ENCODE measurements around the gene BRI3BP.
"Not testable (repeated sequence)": the region's sequence is repeated elsewhere in the genome, so short reads cannot be mapped to it uniquely, and the experiment has no call there.

BRI3BP gene

DNA sequence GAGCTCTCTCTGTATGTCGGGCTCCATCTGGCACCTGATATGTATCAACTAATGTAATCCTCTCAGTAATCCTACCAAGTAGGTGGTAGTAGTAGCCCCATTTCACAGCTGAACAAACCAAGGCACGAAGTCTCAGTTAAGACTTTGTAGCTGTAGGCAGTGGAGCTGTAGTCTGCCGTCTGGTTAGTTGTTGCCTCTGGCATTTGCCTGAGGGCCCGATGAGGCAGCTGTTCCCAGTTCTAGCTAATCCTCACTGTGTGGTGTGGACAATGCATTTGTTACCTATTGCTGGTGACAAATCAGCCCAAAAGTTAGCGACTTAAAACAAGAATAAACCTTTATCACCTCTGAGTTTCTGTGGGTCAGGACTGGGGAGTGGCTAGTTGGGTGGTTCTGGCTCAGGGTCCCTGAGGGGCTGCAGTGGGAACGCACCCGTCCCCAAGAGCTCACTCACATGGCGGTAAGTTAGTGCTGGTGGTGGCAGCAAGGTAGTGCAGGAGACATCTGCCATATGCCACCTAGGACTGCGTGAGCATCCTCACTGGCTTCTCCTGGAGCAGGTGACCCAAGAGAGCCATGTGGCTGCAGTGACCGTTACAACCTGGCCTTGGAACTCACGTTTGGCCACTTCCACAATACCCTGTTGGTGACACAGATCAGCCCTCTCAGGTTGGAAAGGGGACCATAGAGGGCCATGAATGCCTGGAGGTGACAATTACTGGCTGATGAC lies 77.4 kb downstream of the BRI3BP start:
- DNase-seq (ENCODE audit: low read depth in 1 of 2, low spot score in 1 of 2) = no peak
- Histone ChIP-seq H3K27ac (replicated peaks) (no peak overlapping the region), H3K4me3 (replicated peaks; ENCODE audit: insufficient read depth, low read length) (no peak overlapping the region), H3K27me3 (ENCODE audit: insufficient read depth, poor library complexity, severe bottlenecking) (no peaks in the 10 kb centered on the region)
- no peak for TF ChIP-seq GABPA (IDR thresholded peaks at IDR 0.05; ENCODE audit: low read depth)

DNA sequence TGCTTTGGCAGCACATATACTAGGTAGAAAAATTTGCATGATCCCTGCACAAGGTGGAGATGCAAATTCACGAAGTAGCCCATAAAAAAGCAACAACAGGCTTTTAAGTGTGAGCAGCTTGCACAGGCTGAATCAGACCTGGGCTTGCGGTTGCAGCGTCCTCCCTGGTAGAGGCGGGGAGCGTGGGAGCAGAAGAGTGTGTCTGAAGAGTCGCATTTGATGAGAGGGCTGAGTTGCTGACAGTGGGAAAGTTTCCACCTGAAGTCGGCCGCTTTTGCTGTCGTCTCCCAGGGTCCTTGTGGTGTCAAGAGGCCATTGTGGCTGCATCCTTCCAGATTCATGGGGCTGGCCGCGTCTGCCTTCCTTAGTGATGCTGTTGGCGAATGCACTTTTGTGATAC lies 78.0 kb downstream of the BRI3BP start:
- Histone ChIP-seq H3K27ac (replicated peaks) (no peak overlapping the region), H3K27me3 (ENCODE audit: insufficient read depth, poor library complexity, severe bottlenecking) (no peaks in the 10 kb centered on the region), H3K4me3 (replicated peaks; ENCODE audit: insufficient read depth, low read length) (no peak overlapping the region)
- TF ChIP-seq, protein P1, sequence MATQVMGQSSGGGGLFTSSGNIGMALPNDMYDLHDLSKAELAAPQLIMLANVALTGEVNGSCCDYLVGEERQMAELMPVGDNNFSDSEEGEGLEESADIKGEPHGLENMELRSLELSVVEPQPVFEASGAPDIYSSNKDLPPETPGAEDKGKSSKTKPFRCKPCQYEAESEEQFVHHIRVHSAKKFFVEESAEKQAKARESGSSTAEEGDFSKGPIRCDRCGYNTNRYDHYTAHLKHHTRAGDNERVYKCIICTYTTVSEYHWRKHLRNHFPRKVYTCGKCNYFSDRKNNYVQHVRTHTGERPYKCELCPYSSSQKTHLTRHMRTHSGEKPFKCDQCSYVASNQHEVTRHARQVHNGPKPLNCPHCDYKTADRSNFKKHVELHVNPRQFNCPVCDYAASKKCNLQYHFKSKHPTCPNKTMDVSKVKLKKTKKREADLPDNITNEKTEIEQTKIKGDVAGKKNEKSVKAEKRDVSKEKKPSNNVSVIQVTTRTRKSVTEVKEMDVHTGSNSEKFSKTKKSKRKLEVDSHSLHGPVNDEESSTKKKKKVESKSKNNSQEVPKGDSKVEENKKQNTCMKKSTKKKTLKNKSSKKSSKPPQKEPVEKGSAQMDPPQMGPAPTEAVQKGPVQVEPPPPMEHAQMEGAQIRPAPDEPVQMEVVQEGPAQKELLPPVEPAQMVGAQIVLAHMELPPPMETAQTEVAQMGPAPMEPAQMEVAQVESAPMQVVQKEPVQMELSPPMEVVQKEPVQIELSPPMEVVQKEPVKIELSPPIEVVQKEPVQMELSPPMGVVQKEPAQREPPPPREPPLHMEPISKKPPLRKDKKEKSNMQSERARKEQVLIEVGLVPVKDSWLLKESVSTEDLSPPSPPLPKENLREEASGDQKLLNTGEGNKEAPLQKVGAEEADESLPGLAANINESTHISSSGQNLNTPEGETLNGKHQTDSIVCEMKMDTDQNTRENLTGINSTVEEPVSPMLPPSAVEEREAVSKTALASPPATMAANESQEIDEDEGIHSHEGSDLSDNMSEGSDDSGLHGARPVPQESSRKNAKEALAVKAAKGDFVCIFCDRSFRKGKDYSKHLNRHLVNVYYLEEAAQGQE (IDR thresholded peaks at IDR 0.05; ENCODE audit: insufficient replicate concordance, low read depth) = no peak
- no peak for TF ChIP-seq POLR2AphosphoS5 (IDR thresholded peaks at IDR 0.05; ENCODE audit: low read depth)
- no peak for TF ChIP-seq SPI1 (IDR thresholded peaks at IDR 0.05; ENCODE audit: borderline replicate concordance, low read depth)
- TF ChIP-seq, protein P2, sequence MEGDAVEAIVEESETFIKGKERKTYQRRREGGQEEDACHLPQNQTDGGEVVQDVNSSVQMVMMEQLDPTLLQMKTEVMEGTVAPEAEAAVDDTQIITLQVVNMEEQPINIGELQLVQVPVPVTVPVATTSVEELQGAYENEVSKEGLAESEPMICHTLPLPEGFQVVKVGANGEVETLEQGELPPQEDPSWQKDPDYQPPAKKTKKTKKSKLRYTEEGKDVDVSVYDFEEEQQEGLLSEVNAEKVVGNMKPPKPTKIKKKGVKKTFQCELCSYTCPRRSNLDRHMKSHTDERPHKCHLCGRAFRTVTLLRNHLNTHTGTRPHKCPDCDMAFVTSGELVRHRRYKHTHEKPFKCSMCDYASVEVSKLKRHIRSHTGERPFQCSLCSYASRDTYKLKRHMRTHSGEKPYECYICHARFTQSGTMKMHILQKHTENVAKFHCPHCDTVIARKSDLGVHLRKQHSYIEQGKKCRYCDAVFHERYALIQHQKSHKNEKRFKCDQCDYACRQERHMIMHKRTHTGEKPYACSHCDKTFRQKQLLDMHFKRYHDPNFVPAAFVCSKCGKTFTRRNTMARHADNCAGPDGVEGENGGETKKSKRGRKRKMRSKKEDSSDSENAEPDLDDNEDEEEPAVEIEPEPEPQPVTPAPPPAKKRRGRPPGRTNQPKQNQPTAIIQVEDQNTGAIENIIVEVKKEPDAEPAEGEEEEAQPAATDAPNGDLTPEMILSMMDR (IDR thresholded peaks at IDR 0.05; ENCODE audit: insufficient read depth, low read length) = no peak
- TF ChIP-seq GABPA (IDR thresholded peaks at IDR 0.05; ENCODE audit: low read depth) = no peak
- DNase-seq (ENCODE audit: low read depth in 1 of 2, low spot score in 1 of 2) = no peak

DNA sequence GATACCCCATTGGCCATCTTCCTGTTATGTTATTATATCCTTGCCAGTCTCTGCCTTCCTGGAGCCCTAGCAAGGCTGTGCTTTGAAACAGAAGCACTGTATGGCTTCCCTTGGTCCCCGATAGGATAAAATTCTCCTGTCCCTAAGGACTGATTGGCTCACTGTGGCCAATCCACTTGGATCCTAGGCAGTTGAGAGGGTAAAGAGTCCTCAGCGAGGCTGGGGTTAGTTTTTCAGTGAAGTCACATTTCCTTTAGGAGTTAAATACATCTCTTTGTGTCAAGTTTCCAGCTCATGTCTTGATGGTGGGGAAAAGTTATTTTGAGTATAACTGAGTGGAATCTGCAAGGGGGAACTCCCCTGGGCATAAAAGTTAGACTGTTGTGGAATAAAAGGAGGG lies 79.1 kb downstream of the BRI3BP start:
- Histone ChIP-seq H3K27me3 (ENCODE audit: insufficient read depth, poor library complexity, severe bottlenecking) (no peaks in the 10 kb centered on the region), H3K27ac (replicated peaks) (no peak overlapping the region), H3K4me3 (replicated peaks; ENCODE audit: insufficient read depth, low read length) (no peak overlapping the region)
- no peak for DNase-seq (ENCODE audit: low read depth in 1 of 2, low spot score in 1 of 2)
- TF ChIP-seq SPI1 (IDR thresholded peaks at IDR 0.05; ENCODE audit: borderline replicate concordance, low read depth) (no peak), GABPA (IDR thresholded peaks at IDR 0.05; ENCODE audit: low read depth) (no peak), POLR2AphosphoS5 (IDR thresholded peaks at IDR 0.05; ENCODE audit: low read depth) (no peak)
- TF ChIP-seq, protein P1 (IDR thresholded peaks at IDR 0.05; ENCODE audit: insufficient replicate concordance, low read depth) = no peak
- TF ChIP-seq, protein P2 (IDR thresholded peaks at IDR 0.05; ENCODE audit: insufficient read depth, low read length) = no peak

DNA sequence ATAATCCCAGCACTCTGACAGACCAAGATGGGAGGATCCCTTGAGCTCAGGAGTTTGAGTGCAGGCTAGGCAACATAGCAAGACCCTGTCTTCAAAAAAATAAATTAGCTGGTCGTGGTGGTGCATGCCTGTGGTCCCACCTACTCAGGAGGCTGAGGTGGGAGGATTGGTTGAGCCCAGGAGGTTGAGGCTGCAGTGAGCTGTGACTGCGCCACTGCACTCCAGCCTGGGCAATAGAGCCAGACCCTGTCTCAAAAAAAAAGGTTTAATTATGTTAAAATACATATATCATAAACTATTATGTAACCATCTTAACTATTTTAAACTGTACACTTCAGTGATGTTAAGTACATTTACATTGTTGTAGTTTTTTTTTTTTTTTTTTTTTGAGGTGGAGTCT lies 80.8 kb downstream of the BRI3BP start:
- not testable (repeated sequence) for DNase-seq (ENCODE audit: low read depth in 1 of 2, low spot score in 1 of 2); H3K27me3 ChIP-seq (ENCODE audit: insufficient read depth, poor library complexity, severe bottlenecking); H3K4me3 ChIP-seq (replicated peaks; ENCODE audit: insufficient read depth, low read length); H3K27ac ChIP-seq (replicated peaks)

DNA sequence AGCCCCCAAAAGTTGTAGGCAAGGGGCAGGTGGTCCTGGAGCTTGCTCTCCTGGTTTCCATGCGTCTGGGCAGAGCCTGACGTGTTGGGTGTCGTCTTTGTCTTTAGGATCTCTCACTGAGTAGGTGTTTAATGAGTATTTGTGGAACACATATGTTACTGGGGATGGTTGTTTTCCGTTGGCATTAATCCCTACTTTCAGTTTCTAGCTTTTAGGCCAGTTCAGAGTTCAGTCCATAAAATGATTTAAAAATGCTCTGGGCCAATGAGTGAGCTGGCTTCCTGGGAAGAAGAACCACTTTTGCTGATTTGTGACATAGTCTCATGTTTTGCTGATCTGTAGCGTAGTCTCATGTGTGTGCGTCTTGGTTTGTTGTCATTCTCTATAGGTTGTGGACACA lies 82.7 kb downstream of the BRI3BP start:
- H3K4me3 ChIP-seq (replicated peaks; ENCODE audit: insufficient read depth, low read length) = no peak overlapping the region
- TF ChIP-seq POLR2AphosphoS5 (IDR thresholded peaks at IDR 0.05; ENCODE audit: low read depth) = no peak
- TF ChIP-seq SPI1 (IDR thresholded peaks at IDR 0.05; ENCODE audit: borderline replicate concordance, low read depth) = no peak
- TF ChIP-seq GABPA (IDR thresholded peaks at IDR 0.05; ENCODE audit: low read depth) = no peak
- TF ChIP-seq, protein P1 (IDR thresholded peaks at IDR 0.05; ENCODE audit: insufficient replicate concordance, low read depth) = no peak
- TF ChIP-seq, protein P2 (IDR thresholded peaks at IDR 0.05; ENCODE audit: insufficient read depth, low read length) = no peak

More for the DNA sequence above, 82.7 kb downstream of the BRI3BP start:
- H3K27me3 ChIP-seq (ENCODE audit: insufficient read depth, poor library complexity, severe bottlenecking) = no peaks in the 10 kb centered on the region
- no peak overlapping the region for H3K27ac ChIP-seq (replicated peaks)
- DNase-seq (ENCODE audit: low read depth in 1 of 2, low spot score in 1 of 2) = no peak

Measured in HL-60 (cell line).